ENCODE measurements around the gene MEX3C.
A peak's percentile ranks its signal among the peaks of the same experiment; 100 is the strongest.

MEX3C gene

GRCh38 chr18:51160646-51161045 is 36.8 kb downstream of the MEX3C start:
- Mint-ChIP-seq H3K27ac (no peak overlapping the region), H3K4me3 (no peak overlapping the region), H3K9me3 (no peaks in the 10 kb centered on the region), H3K27me3 (ENCODE audit: low read depth) (no peaks in the 10 kb centered on the region), H3K4me1 (no peaks in the 10 kb centered on the region), H3K36me3 (ENCODE audit: low read depth) (no peaks in the 10 kb centered on the region)
- TF ChIP-seq, protein P1, sequence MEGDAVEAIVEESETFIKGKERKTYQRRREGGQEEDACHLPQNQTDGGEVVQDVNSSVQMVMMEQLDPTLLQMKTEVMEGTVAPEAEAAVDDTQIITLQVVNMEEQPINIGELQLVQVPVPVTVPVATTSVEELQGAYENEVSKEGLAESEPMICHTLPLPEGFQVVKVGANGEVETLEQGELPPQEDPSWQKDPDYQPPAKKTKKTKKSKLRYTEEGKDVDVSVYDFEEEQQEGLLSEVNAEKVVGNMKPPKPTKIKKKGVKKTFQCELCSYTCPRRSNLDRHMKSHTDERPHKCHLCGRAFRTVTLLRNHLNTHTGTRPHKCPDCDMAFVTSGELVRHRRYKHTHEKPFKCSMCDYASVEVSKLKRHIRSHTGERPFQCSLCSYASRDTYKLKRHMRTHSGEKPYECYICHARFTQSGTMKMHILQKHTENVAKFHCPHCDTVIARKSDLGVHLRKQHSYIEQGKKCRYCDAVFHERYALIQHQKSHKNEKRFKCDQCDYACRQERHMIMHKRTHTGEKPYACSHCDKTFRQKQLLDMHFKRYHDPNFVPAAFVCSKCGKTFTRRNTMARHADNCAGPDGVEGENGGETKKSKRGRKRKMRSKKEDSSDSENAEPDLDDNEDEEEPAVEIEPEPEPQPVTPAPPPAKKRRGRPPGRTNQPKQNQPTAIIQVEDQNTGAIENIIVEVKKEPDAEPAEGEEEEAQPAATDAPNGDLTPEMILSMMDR (IDR thresholded peaks at IDR 0.05; ENCODE audit: unreplicated experiment in 3 of 3), result no peak

- H3K27me3 Mint-ChIP-seq (ENCODE audit: low read depth), result no peaks in the 10 kb centered on the region
- H3K27ac Mint-ChIP-seq, result no peak overlapping the region
- peaks cover 3% of the 10 kb centered on the region for H3K9me3 Mint-ChIP-seq
- H3K4me1 Mint-ChIP-seq, result peaks cover 16% of the 10 kb centered on the region
- H3K36me3 Mint-ChIP-seq (ENCODE audit: low read depth), result peaks cover 3% of the 10 kb centered on the region
- TF ChIP-seq, protein P1 (IDR thresholded peaks at IDR 0.05; ENCODE audit: unreplicated experiment in 3 of 3), result no peak
- H3K4me3 Mint-ChIP-seq, result no peak overlapping the region
Measured at GRCh38 chr18:51157215-51157614, 40.3 kb downstream of the MEX3C start.

DNA sequence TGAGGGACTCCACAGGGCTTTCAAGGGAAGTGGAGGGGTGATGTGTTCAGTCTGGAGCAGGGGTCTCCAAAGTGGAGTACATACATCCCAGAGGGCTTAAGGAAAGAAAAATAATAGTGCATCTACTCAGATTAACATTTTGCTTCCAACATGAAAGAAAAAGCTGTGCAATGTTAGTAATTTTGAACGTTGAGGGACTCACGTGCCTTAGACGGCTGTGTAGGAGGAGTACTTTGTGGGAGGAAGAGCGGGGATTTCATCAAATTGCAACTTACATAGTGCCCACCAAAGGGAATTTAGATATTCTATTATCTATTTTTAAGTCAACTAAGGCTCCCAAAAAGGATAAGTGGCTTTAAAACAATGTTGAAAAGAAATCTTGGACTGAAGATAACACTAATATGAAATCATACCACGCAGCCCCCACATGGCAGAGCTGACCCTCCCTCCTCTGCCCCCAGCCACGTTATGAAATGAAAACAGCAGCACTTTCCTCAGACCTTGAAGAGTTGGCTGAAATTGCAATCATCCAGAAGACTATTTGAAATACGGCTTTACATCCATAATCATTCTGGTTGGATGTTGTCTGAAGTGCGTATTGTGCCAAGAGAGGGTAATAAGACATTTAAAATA is 42.9 kb downstream of the MEX3C start:
- H3K4me1 Mint-ChIP-seq, result peaks cover 16% of the 10 kb centered on the region
- peaks cover 3% of the 10 kb centered on the region for H3K9me3 Mint-ChIP-seq
- no peaks in the 10 kb centered on the region for H3K27me3 Mint-ChIP-seq (ENCODE audit: low read depth)
- peaks cover 7% of the 10 kb centered on the region for H3K36me3 Mint-ChIP-seq (ENCODE audit: low read depth)
- TF ChIP-seq, protein P1 (IDR thresholded peaks at IDR 0.05; ENCODE audit: unreplicated experiment in 3 of 3), result no peak
- H3K4me3 Mint-ChIP-seq, result peak overlapping the region in 2 of 3 experiments; percentile 2 to 26
- H3K27ac Mint-ChIP-seq, result peak overlapping the region; percentile 65 to 73 (median 66)

GRCh38 chr18:51153659-51154371 is 43.7 kb downstream of the MEX3C start:
- peaks cover 7% of the 10 kb centered on the region for H3K36me3 Mint-ChIP-seq (ENCODE audit: low read depth)
- H3K9me3 Mint-ChIP-seq, result peaks cover 3% of the 10 kb centered on the region
- H3K27me3 Mint-ChIP-seq (ENCODE audit: low read depth), result no peaks in the 10 kb centered on the region
- TF ChIP-seq, protein P1 (IDR thresholded peaks at IDR 0.05; ENCODE audit: unreplicated experiment in 3 of 3), result no peak
- H3K4me1 Mint-ChIP-seq, result peaks cover 16% of the 10 kb centered on the region
- peak overlapping the region; percentile 65 to 73 (median 66) for H3K27ac Mint-ChIP-seq
- no peak overlapping the region for H3K4me3 Mint-ChIP-seq

GRCh38 chr18:51151568-51152511 is 45.6 kb downstream of the MEX3C start:
- TF ChIP-seq, protein P1 (IDR thresholded peaks at IDR 0.05; ENCODE audit: unreplicated experiment in 3 of 3), result no peak
- H3K4me3 Mint-ChIP-seq, result no peak overlapping the region
- H3K4me1 Mint-ChIP-seq, result peaks cover 16% of the 10 kb centered on the region
- peaks cover 7% of the 10 kb centered on the region for H3K36me3 Mint-ChIP-seq (ENCODE audit: low read depth)
- H3K9me3 Mint-ChIP-seq, result peaks cover 3% of the 10 kb centered on the region
- no peak overlapping the region for H3K27ac Mint-ChIP-seq
- no peaks in the 10 kb centered on the region for H3K27me3 Mint-ChIP-seq (ENCODE audit: low read depth)
